NK-92 treated with Interleukin-12 subunit alpha and Interleukin-12 subunit beta, amount 100 ng/mL, for 24 hours (cell line): ENCODE data around the gene ESR1.

Experiments used
- DNase-seq: peaks from one replicate; lab custom pipeline; 2025; lab: John Stamatoyannopoulos, UW

The ESR1 gene

GRCh38 chr6:152173957-152174356 is 366.5 kb downstream of the ESR1 start:
- no peak for DNase-seq

- no peak for DNase-seq
These were observed 368.8 kb downstream of the ESR1 start for GRCh38 chr6:152176268-152176667.
